A549 (cell line): Measurements from ENCODE around the gene BPIFB3. TPM values are rescaled to one million over a fixed set of nuclear protein-coding genes. Genes with fewer than 3 reads are reported as not detected.

ENCODE experiments used
- ATAC-seq, 2 experiments: fragments of 200-7000 bp in 1 of 2; fragments of >200 bp in 1 of 2; cut with Nextera tagmentation in 1 of 2; cut with Tn5 transposase in 1 of 2; 3 replicates each; pipeline versions ENCODE4 v1.8.0 to v1.9.1; 2018 to 2020; ENCODE audit warnings: mild to moderate bottlenecking in 1 of 2, moderate library complexity in 1 of 2
- CTCF ChIA-PET: fragments of 300-600 bp; sonication (Branson Sonifier 250); formaldehyde crosslinking; extraction: SDS; loops from one replicate; lab custom pipeline; 2021; ENCODE audit warnings: antibody characterized with exemption, inconsistent platforms; lab: Yijun Ruan, JAX
- POLR2A ChIA-PET: fragments of 350-600 bp; formaldehyde crosslinking; extraction: SDS; loops from one replicate; lab custom pipeline; 2021; ENCODE audit warnings: antibody characterized with exemption, inconsistent platforms; lab: Yijun Ruan, JAX
- DNase-seq, 2 experiments: peaks; one replicate each; pipeline versions ENCODE4 v3.0.0 to v3.0.0-alpha.2; 2011 to 2016; ENCODE audit warnings: low read depth in 1 of 2, low spot score in 1 of 2
- FAIRE-seq: peaks from 2 replicates; lab custom pipeline; 2011; peaks lifted over from hg19 to GRCh38; lab: Jason Lieb, UNC
- H3K27ac ChIP-seq, 2 experiments: fragments of >200 bp; sonication (Bioruptor Twin); formaldehyde crosslinking; 3 replicates each; pipeline ENCODE4 v1.5.1; 2016 to 2017
- H3K4me1 ChIP-seq: fragments of >200 bp; sonication (Bioruptor Twin); formaldehyde crosslinking; 3 replicates; pipeline ENCODE4 v1.6.1; 2016
- H3K4me2 ChIP-seq: fragments of >200 bp; sonication (Bioruptor Twin); formaldehyde crosslinking; 3 replicates; pipeline ENCODE4 v1.6.1; 2016
- H3K4me3 ChIP-seq: fragments of >200 bp; sonication (Bioruptor Twin); formaldehyde crosslinking; 3 replicates; pipeline ENCODE4 v1.5.1; 2016
- H3K9me3 ChIP-seq: fragments of >200 bp; sonication (Bioruptor Twin); formaldehyde crosslinking; 3 replicates; pipeline ENCODE4 v1.6.1; 2016
- CEBPB ChIP-seq, 2 experiments: fragments of >200 bp in 1 of 2; sonication (Bioruptor Twin) in 1 of 2; formaldehyde crosslinking in 1 of 2; IDR thresholded peaks; 2 replicates each; pipeline ENCODE4 v1.6.1; 2012 to 2016
- EP300 ChIP-seq, 2 experiments: fragments of >200 bp; sonication (Bioruptor Twin); formaldehyde crosslinking; IDR thresholded peaks; 2 replicates in 1 of 2; 3 replicates in 1 of 2; pipeline ENCODE4 v1.6.1; 2016 to 2017
- ESRRA ChIP-seq: fragments of 150-350 bp; IDR thresholded peaks from 2 replicates; pipeline ENCODE4 v1.6.1; 2014; ENCODE audit warnings: mild to moderate bottlenecking, low read length, borderline replicate concordance
- FOSB ChIP-seq: fragments of 250-450 bp; sonication (Bioruptor Pico); IDR thresholded peaks from 2 replicates; pipeline ENCODE4 v1.5.0; 2020; ENCODE audit warnings: mild to moderate bottlenecking, moderate library complexity
- HEYL ChIP-seq: fragments of 250-450 bp; sonication (Bioruptor Pico); IDR thresholded peaks from 2 replicates; pipeline ENCODE4 v1.8.0; 2021; ENCODE audit warnings: mild to moderate bottlenecking, moderate library complexity
- HOXA7 ChIP-seq: fragments of 250-450 bp; sonication (Bioruptor Pico); IDR thresholded peaks from 2 replicates; pipeline ENCODE4 v1.5.0; 2020; ENCODE audit warnings: mild to moderate bottlenecking, moderate library complexity
- HOXB13 ChIP-seq: fragments of 250-450 bp; sonication (Bioruptor Pico); IDR thresholded peaks from 2 replicates; pipeline ENCODE4 v1.5.0; 2020; ENCODE audit warnings: low read depth, mild to moderate bottlenecking, moderate library complexity
- JUNB ChIP-seq: fragments of >200 bp; sonication (Bioruptor Twin); formaldehyde crosslinking; IDR thresholded peaks from 2 replicates; pipeline ENCODE4 v1.6.1; 2016
- KDM1A ChIP-seq: fragments of 200-600 bp; sonication (generic); IDR thresholded peaks from 2 replicates; pipeline ENCODE4 v1.6.1; 2016; ENCODE audit warnings: low read depth, mild to moderate bottlenecking
- MAFK ChIP-seq: fragments of 450-650 bp; IDR thresholded peaks from 2 replicates; pipeline ENCODE4 v1.6.1; 2014; ENCODE audit not compliant: partially characterized antibody
- NPAS2 ChIP-seq: fragments of 250-450 bp; sonication (Bioruptor Pico); IDR thresholded peaks from 2 replicates; pipeline ENCODE4 v1.8.0; 2022; ENCODE audit warnings: mild to moderate bottlenecking, moderate library complexity, borderline replicate concordance
- NR3C1 ChIP-seq: fragments of >200 bp; sonication (Bioruptor Twin); formaldehyde crosslinking; IDR thresholded peaks from 3 replicates; pipeline ENCODE4 v1.6.1; 2017
- PHF8 ChIP-seq: fragments of 200-600 bp; sonication (generic); IDR thresholded peaks from 2 replicates; pipeline ENCODE4 v1.6.1; 2016; ENCODE audit warnings: low read depth, mild to moderate bottlenecking, antibody characterized with exemption, moderate library complexity, borderline replicate concordance
- POLR2AphosphoS2 ChIP-seq: conservative IDR thresholded peaks from 2 replicates; pipeline ENCODE4 v1.6.1; 2012; ENCODE audit warnings: low read length, improper control_type of control experiment, inconsistent platforms
- RARB ChIP-seq: fragments of 250-450 bp; sonication (Bioruptor Pico); IDR thresholded peaks from 2 replicates; pipeline ENCODE4 v1.8.0; 2021; ENCODE audit warnings: mild to moderate bottlenecking, moderate library complexity
- RCOR1 ChIP-seq: fragments of 150-350 bp; IDR thresholded peaks from 2 replicates; pipeline ENCODE4 v1.6.1; 2014; ENCODE audit warnings: antibody characterized with exemption, low read length, low read depth
- RNF2 ChIP-seq: fragments of 200-600 bp; sonication (generic); IDR thresholded peaks from 2 replicates; pipeline ENCODE4 v1.6.1; 2016; ENCODE audit warnings: low read depth, mild to moderate bottlenecking, antibody characterized with exemption, moderate library complexity, borderline replicate concordance
- SMC3 ChIP-seq: fragments of >200 bp; sonication (Bioruptor Twin); formaldehyde crosslinking; IDR thresholded peaks from 3 replicates; pipeline ENCODE4 v1.6.1; 2018; ENCODE audit warnings: inconsistent platforms
- SREBF2 ChIP-seq: fragments of 450-650 bp; IDR thresholded peaks from 2 replicates; pipeline ENCODE4 v1.6.1; 2014; ENCODE audit warnings: mild to moderate bottlenecking, moderate library complexity
- TFCP2L1 ChIP-seq: fragments of 250-450 bp; sonication (Bioruptor Pico); IDR thresholded peaks from 2 replicates; pipeline ENCODE4 v1.5.0; 2021; ENCODE audit warnings: mild to moderate bottlenecking
- TP53 ChIP-seq: fragments of 250-450 bp; sonication (Bioruptor Pico); IDR thresholded peaks from 2 replicates; pipeline ENCODE4 v1.5.0; 2021; ENCODE audit warnings: mild to moderate bottlenecking, moderate library complexity
- ZC3H11A ChIP-seq: fragments of 450-650 bp; IDR thresholded peaks from 2 replicates; pipeline ENCODE4 v1.6.1; 2014; ENCODE audit warnings: antibody characterized with exemption, mild to moderate bottlenecking
- ZNF302 ChIP-seq: fragments of 250-450 bp; sonication (Bioruptor Pico); IDR thresholded peaks from 2 replicates; pipeline ENCODE4 v1.9.0; 2021; ENCODE audit warnings: inconsistent platforms, mild to moderate bottlenecking, moderate library complexity
- ZSCAN20 ChIP-seq: fragments of 250-450 bp; sonication (Bioruptor Pico); IDR thresholded peaks from 2 replicates; pipeline ENCODE4 v1.8.0; 2022; ENCODE audit warnings: mild to moderate bottlenecking, moderate library complexity
- WGBS: methylation state at CpG from one replicate; pipeline ENCODE4 v1.1.6; 2017; ENCODE audit errors: missing lambda C conversion rate; 5-methylcytosine and 5-hydroxymethylcytosine counted together
- polyA plus RNA-seq, 4 experiments: library from polyadenylated mRNA; depleted of rRNA in 3 of 4; stranded (reverse); fragments of >200 nt; fragmentation: RNase III in 1 of 4; extraction: RNeasy Plus Mini Kit Qiagen cat#74134 plus additional on column Dnase treatment in 1 of 4; gene quantifications; 2 replicates in 3 of 4; 3 replicates in 1 of 4; pipeline ENCODE4 v1.2.3, GENCODE V29; 2011 to 2017
- TF ChIP-seq, protein P1 (sequence below): fragments of 250-450 bp; sonication (Bioruptor Pico); IDR thresholded peaks from 2 replicates; pipeline ENCODE4 v1.5.0; 2021; ENCODE audit warnings: mild to moderate bottlenecking, moderate library complexity, borderline replicate concordance
- TF ChIP-seq, protein P2 (sequence below): IDR thresholded peaks from 2 replicates; pipeline ENCODE4 v1.6.1; 2012

Gene BPIFB3
- polyA plus RNA-seq, 2 of the 4 experiments (the other 2 are of a cell fraction) = not detected

- ChIA-PET POLR2A (no interaction called here), CTCF (interaction anchor here (0.6 to 3.3 kb wide), 3 partner anchors 9 to 421 kb away, joined by 3 to 12 read pairs (median 3); partner anchors contain the start of gene SUN5)
- Histone ChIP-seq H3K4me1 (0 out of 3 replicates have a peak, but pooled peaks cover 3% of the 10 kb centered on the region), H3K4me3 (no peak overlapping the region), H3K9me3 (no peaks in the 10 kb centered on the region)
- no peak for FAIRE-seq
- no peak for DNase-seq
- ATAC-seq = no peak
- WGBS = 54% methylated on average over 8 of the region's 12 CpGs
- TF ChIP-seq, protein P1, sequence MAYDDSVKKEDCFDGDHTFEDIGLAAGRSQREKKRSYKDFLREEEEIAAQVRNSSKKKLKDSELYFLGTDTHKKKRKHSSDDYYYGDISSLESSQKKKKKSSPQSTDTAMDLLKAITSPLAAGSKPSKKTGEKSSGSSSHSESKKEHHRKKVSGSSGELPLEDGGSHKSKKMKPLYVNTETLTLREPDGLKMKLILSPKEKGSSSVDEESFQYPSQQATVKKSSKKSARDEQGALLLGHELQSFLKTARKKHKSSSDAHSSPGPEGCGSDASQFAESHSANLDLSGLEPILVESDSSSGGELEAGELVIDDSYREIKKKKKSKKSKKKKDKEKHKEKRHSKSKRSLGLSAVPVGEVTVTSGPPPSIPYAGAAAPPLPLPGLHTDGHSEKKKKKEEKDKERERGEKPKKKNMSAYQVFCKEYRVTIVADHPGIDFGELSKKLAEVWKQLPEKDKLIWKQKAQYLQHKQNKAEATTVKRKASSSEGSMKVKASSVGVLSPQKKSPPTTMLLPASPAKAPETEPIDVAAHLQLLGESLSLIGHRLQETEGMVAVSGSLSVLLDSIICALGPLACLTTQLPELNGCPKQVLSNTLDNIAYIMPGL (CRISPR knock-in tag) = no peak
- TF ChIP-seq MAFK = no peak
- TF ChIP-seq POLR2AphosphoS2 = no peak
- TF ChIP-seq HOXA7 (CRISPR knock-in tag) = no peak
- no peak for TF ChIP-seq NR3C1
- no peak for TF ChIP-seq CEBPB (IDR thresholded peaks at IDR 0.05)
- TF ChIP-seq RARB = no peak
- no peak for TF ChIP-seq RNF2
- TF ChIP-seq TFCP2L1 = no peak
- no peak for TF ChIP-seq NPAS2 (CRISPR knock-in tag)
- no peak for TF ChIP-seq JUNB
- no peak for TF ChIP-seq SMC3
- TF ChIP-seq, protein P2, sequence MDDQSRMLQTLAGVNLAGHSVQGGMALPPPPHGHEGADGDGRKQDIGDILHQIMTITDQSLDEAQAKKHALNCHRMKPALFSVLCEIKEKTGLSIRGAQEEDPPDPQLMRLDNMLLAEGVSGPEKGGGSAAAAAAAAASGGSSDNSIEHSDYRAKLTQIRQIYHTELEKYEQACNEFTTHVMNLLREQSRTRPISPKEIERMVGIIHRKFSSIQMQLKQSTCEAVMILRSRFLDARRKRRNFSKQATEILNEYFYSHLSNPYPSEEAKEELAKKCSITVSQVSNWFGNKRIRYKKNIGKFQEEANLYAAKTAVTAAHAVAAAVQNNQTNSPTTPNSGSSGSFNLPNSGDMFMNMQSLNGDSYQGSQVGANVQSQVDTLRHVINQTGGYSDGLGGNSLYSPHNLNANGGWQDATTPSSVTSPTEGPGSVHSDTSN = no peak
- no peak for TF ChIP-seq RCOR1
- TF ChIP-seq HEYL (CRISPR knock-in tag) = no peak
- no peak for TF ChIP-seq ZC3H11A
- no peak for TF ChIP-seq ESRRA
- no peak for TF ChIP-seq KDM1A
- TF ChIP-seq, all 56 proteins: peak for 0
- Histone ChIP-seq H3K4me2 (no peak overlapping the region), H3K27ac (no peak overlapping the region)
Observed at GRCh38 chr20:33013701-33014326, 39.9 kb upstream of the BPIFB3 start.

- POLR2A ChIA-PET = no interaction called here
- TF ChIP-seq ZSCAN20 (no peak), ZNF302 (CRISPR knock-in tag) (no peak), JUNB (no peak), HOXB13 (CRISPR knock-in tag) (no peak), PHF8 (no peak), SREBF2 (no peak), NPAS2 (CRISPR knock-in tag) (no peak), FOSB (no peak), TP53 (no peak), EP300 (IDR thresholded peaks at IDR 0.05) (no peak)
- TF ChIP-seq, protein P1 (CRISPR knock-in tag) = no peak
- FAIRE-seq (no peak), ATAC-seq (no peak), DNase-seq (no peak)
- Histone ChIP-seq H3K27ac (no peak overlapping the region), H3K4me1 (no peaks in the 10 kb centered on the region), H3K4me2 (no peak overlapping the region), H3K4me3 (no peak overlapping the region), H3K9me3 (no peaks in the 10 kb centered on the region)
- WGBS = 49% methylated on average over 16 of the region's 16 CpGs
- CTCF ChIA-PET = interaction anchor here (0.6 to 3.3 kb wide), 3 partner anchors 10 to 420 kb away, joined by 3 to 12 read pairs (median 3); partner anchors contain the start of gene SUN5
Observed at GRCh38 chr20:33014336-33015113, 39.2 kb upstream of the BPIFB3 start.
